ENCODE results near the gene TPX2. TPM values are rescaled to one million over a fixed set of nuclear protein-coding genes. Genes with fewer than 3 reads are reported as not detected.

Gene TPX2
- total RNA-seq, 2 experiments from 2014 or later = 0.85 to 0.89 TPM

- no peak overlapping the region for H3K27ac Mint-ChIP-seq
- ATAC-seq (ENCODE audit: poor library complexity) = no peak
- H3K36me3 ChIP-seq (ENCODE audit: insufficient read depth, low read length) = no peaks in the 10 kb centered on the region
- H3K27me3 Mint-ChIP-seq = peaks cover 5% of the 10 kb centered on the region
- no peak overlapping the region for H3K4me3 Mint-ChIP-seq
- no peaks in the 10 kb centered on the region for H3K9me3 ChIP-seq (ENCODE audit: control insufficient read depth in 1 of 2, insufficient read depth in 1 of 2, low read length in 2 of 2)
- no peak overlapping the region for H3K4me3 ChIP-seq (ENCODE audit: low read length)
- DNase-seq = no peak
- no peaks in the 10 kb centered on the region for H3K9me3 Mint-ChIP-seq
- H3K4me1 ChIP-seq (ENCODE audit: insufficient read depth, low read length) = no peaks in the 10 kb centered on the region
- no peak for TF ChIP-seq CTCF (IDR thresholded peaks at IDR 0.05)
- H3K27ac ChIP-seq (ENCODE audit: low read depth in 1 of 2, low read length in 2 of 2) = no peak overlapping the region
- no peaks in the 10 kb centered on the region for H3K4me1 Mint-ChIP-seq (ENCODE audit: low read depth)
- no peaks in the 10 kb centered on the region for H3K36me3 Mint-ChIP-seq (ENCODE audit: low read depth)
- CTCF ChIA-PET = no interaction called here
- no peaks in the 10 kb centered on the region for H3K27me3 ChIP-seq (ENCODE audit: control insufficient read depth in 1 of 2, insufficient read depth in 2 of 2, low read length in 2 of 2)
- POLR2A ChIA-PET = no interaction called here
- intact Hi-C loops (cut with DNase I, micrococcal nuclease) = no loop called here
Observed at GRCh38 chr20:31843881-31844280, 104.8 kb downstream of the TPX2 start.

- peaks cover 0 to 1% of the 10 kb centered on the region in 2 experiments for H3K27me3 ChIP-seq (ENCODE audit: control insufficient read depth in 1 of 2, insufficient read depth in 2 of 2, low read length in 2 of 2)
- H3K4me3 Mint-ChIP-seq = no peak overlapping the region
- no peak for TF ChIP-seq CTCF (IDR thresholded peaks at IDR 0.05)
- no peaks in the 10 kb centered on the region for H3K4me1 ChIP-seq (ENCODE audit: insufficient read depth, low read length)
- no peak overlapping the region for H3K27ac Mint-ChIP-seq
- H3K27ac ChIP-seq (ENCODE audit: low read depth in 1 of 2, low read length in 2 of 2) = no peak overlapping the region
- POLR2A ChIA-PET = no interaction called here
- H3K36me3 ChIP-seq (ENCODE audit: insufficient read depth, low read length) = no peaks in the 10 kb centered on the region
- H3K9me3 Mint-ChIP-seq = no peaks in the 10 kb centered on the region
- H3K4me3 ChIP-seq (ENCODE audit: low read length) = no peak overlapping the region
- no peaks in the 10 kb centered on the region for H3K9me3 ChIP-seq (ENCODE audit: control insufficient read depth in 1 of 2, insufficient read depth in 1 of 2, low read length in 2 of 2)
- CTCF ChIA-PET = no interaction called here
- no peaks in the 10 kb centered on the region for H3K4me1 Mint-ChIP-seq (ENCODE audit: low read depth)
- intact Hi-C loops (cut with DNase I, micrococcal nuclease) = no loop called here
- no peak for ATAC-seq (ENCODE audit: poor library complexity)
- H3K36me3 Mint-ChIP-seq (ENCODE audit: low read depth) = no peaks in the 10 kb centered on the region
- no peak for DNase-seq
- peaks cover 10% of the 10 kb centered on the region for H3K27me3 Mint-ChIP-seq
Observed at GRCh38 chr20:31844737-31845299, 105.7 kb downstream of the TPX2 start.

- Histone ChIP-seq H3K4me3 (ENCODE audit: low read length) (no peak within 1 kb of the TSS), H3K9me3 (ENCODE audit: control insufficient read depth in 1 of 2, insufficient read depth in 1 of 2, low read length in 2 of 2) (peaks cover 0 to 3% of the 10 kb centered on the region in 2 experiments), H3K27me3 (ENCODE audit: control insufficient read depth in 1 of 2, insufficient read depth in 2 of 2, low read length in 2 of 2) (peaks cover 0 to 7% of the 10 kb centered on the region in 2 experiments), H3K36me3 (ENCODE audit: insufficient read depth, low read length) (no peaks in the 10 kb centered on the region), H3K27ac (ENCODE audit: low read depth in 1 of 2, low read length in 2 of 2) (no peak within 1 kb of the TSS), H3K4me1 (ENCODE audit: insufficient read depth, low read length) (no peaks in the 10 kb centered on the region)
- DNase-seq = no peak
- no peak within 1 kb of the TSS for H3K4me3 Mint-ChIP-seq
- ATAC-seq (ENCODE audit: poor library complexity) = no peak
- no peak within 1 kb of the TSS for H3K27ac Mint-ChIP-seq
- CTCF ChIA-PET = no interaction called here
- POLR2A ChIA-PET = no interaction called here
- intact Hi-C loops (cut with DNase I, micrococcal nuclease) = no loop called here
- no peaks in the 10 kb centered on the region for H3K9me3 Mint-ChIP-seq
- H3K27me3 Mint-ChIP-seq = peaks cover 15% of the 10 kb centered on the region
- no peak for TF ChIP-seq CTCF (IDR thresholded peaks at IDR 0.05)
- no peaks in the 10 kb centered on the region for H3K36me3 Mint-ChIP-seq (ENCODE audit: low read depth)
- H3K4me1 Mint-ChIP-seq (ENCODE audit: low read depth) = no peaks in the 10 kb centered on the region
Observed at GRCh38 chr20:31845300-31845863, 106.3 kb downstream of the TPX2 start, which contains the start of gene FOXS1. TSS of gene FOXS1 (minus strand) at chr20:31845604. CDS start at chr20:31845542, 62 bp downstream.

All from CD4-positive, alpha-beta T cell (primary cell).